CD14-positive monocyte (primary cell): ENCODE results near the gene PDLIM5. TPM values are rescaled to one million over a fixed set of nuclear protein-coding genes. Genes with fewer than 3 reads are reported as not detected.

ENCODE experiments used
- DNase-seq, 3 donors: peaks; one replicate each; pipeline ENCODE4 v3.0.0-alpha.2; 2011 to 2022
- H2AFZ ChIP-seq: 2 replicates; pipeline ENCODE4 v1.6.0; 2012; ENCODE audit warnings: mild to moderate bottlenecking, low read depth, low read length, inconsistent platforms; ENCODE audit not compliant: insufficient read depth, poor library complexity, severe bottlenecking
- H3K27ac ChIP-seq, 2 donors: 1 replicate in 1 of 2; 2 replicates in 1 of 2; pipeline ENCODE4 v1.5.1; 2012 to 2013; ENCODE audit warnings: low read length in 2 of 2, control low read depth in 1 of 2, inconsistent platforms in 1 of 2, low read depth in 1 of 2, mild to moderate bottlenecking in 1 of 2
- H3K27me3 ChIP-seq, 2 donors: one replicate each; pipeline versions ENCODE4 v1.6.0 to v1.6.1; 2011 to 2013; ENCODE audit warnings: low read length in 2 of 2; ENCODE audit not compliant: control insufficient read depth in 2 of 2, insufficient read depth in 2 of 2
- H3K36me3 ChIP-seq, 2 donors: replicated peaks in 1 of 2; 1 replicate in 1 of 2; 2 replicates in 1 of 2; pipeline versions ENCODE4 v1.5.1 to v1.6.1; 2012 to 2013; ENCODE audit warnings: low read length in 2 of 2, control low read depth in 1 of 2, inconsistent platforms in 1 of 2, mild to moderate bottlenecking in 1 of 2; ENCODE audit not compliant: insufficient read depth in 2 of 2, control insufficient read depth in 1 of 2
- H3K4me1 ChIP-seq, 2 donors: 1 replicate in 1 of 2; 2 replicates in 1 of 2; pipeline versions ENCODE4 v1.5.1 to v1.6.1; 2012 to 2013; ENCODE audit warnings: low read length in 2 of 2, control low read depth in 1 of 2, inconsistent platforms in 1 of 2, mild to moderate bottlenecking in 1 of 2, moderate library complexity in 1 of 2; ENCODE audit not compliant: insufficient read depth in 2 of 2, control insufficient read depth in 1 of 2
- H3K4me2 ChIP-seq: replicated peaks from 2 replicates; pipeline ENCODE3; 2012; ENCODE audit warnings: low read length, moderate library complexity, mild to moderate bottlenecking; ENCODE audit not compliant: poor library complexity, severe bottlenecking; ENCODE audit errors: extremely low read depth
- H3K4me3 ChIP-seq, 3 experiments: fragments of 200-600 bp in 1 of 3; sonication (generic) in 1 of 3; replicated peaks in 1 of 3; 1 replicate in 2 of 3; 2 replicates in 1 of 3; pipeline ENCODE4 v1.5.1; 2011 to 2013; ENCODE audit warnings: low read length in 3 of 3, mild to moderate bottlenecking in 3 of 3, control low read depth in 2 of 3, low read depth in 2 of 3, inconsistent platforms in 1 of 3, moderate library complexity in 1 of 3
- H3K79me2 ChIP-seq: 2 replicates; pipeline ENCODE4 v1.6.0; 2012; ENCODE audit warnings: mild to moderate bottlenecking, control low read depth, inconsistent platforms, low read length, moderate library complexity; ENCODE audit not compliant: insufficient read depth
- H3K9ac ChIP-seq: 2 replicates; pipeline ENCODE4 v1.6.0; 2017; ENCODE audit warnings: low read length, mild to moderate bottlenecking; ENCODE audit not compliant: insufficient read depth, poor library complexity, severe bottlenecking
- H3K9me3 ChIP-seq, 2 donors: replicated peaks in 1 of 2; 1 replicate in 1 of 2; 2 replicates in 1 of 2; pipeline versions ENCODE4 v1.5.1 to v1.6.1; 2012 to 2013; ENCODE audit warnings: low read length in 2 of 2, control low read depth in 1 of 2; ENCODE audit not compliant: control insufficient read depth in 1 of 2, insufficient read depth in 1 of 2
- H4K20me1 ChIP-seq: 2 replicates; pipeline ENCODE4 v1.6.0; 2012; ENCODE audit warnings: mild to moderate bottlenecking, low read length, control low read depth, moderate library complexity; ENCODE audit not compliant: insufficient read depth
- H3K27ac Mint-ChIP-seq, 7 donors: one replicate each; pipeline ENCODE4 v1.8.0; 2020; ENCODE audit warnings: mild to moderate bottlenecking in 7 of 7, mixed read lengths in 7 of 7, moderate library complexity in 6 of 7, inconsistent platforms in 2 of 7
- H3K27me3 Mint-ChIP-seq, 3 donors: one replicate each; pipeline ENCODE4 v1.8.0; 2021 to 2022; ENCODE audit warnings: low read depth in 3 of 3, mild to moderate bottlenecking in 3 of 3, mixed read lengths in 3 of 3, moderate library complexity in 3 of 3, inconsistent platforms in 1 of 3
- H3K36me3 Mint-ChIP-seq, 2 donors: one replicate each; pipeline ENCODE4 v1.8.0; 2020; ENCODE audit warnings: mixed read lengths in 2 of 2, inconsistent platforms in 1 of 2, mild to moderate bottlenecking in 1 of 2
- H3K4me1 Mint-ChIP-seq: one replicate; pipeline ENCODE4 v1.8.0; 2020; ENCODE audit warnings: mild to moderate bottlenecking, mixed read lengths
- H3K4me3 Mint-ChIP-seq, 2 donors: one replicate each; pipeline ENCODE4 v1.8.0; 2020; ENCODE audit warnings: mild to moderate bottlenecking in 2 of 2, mixed read lengths in 2 of 2, moderate library complexity in 1 of 2
- H3K9me3 Mint-ChIP-seq, 7 donors: one replicate each; pipeline ENCODE4 v1.8.0; 2020 to 2022; ENCODE audit warnings: mixed read lengths in 7 of 7, mild to moderate bottlenecking in 6 of 7, moderate library complexity in 6 of 7, inconsistent platforms in 2 of 7
- WGBS: methylation state at CpG from one replicate; pipeline ENCODE4 v1.1.5; 2013; ENCODE audit warnings: missing lambda C conversion rate; ENCODE audit not compliant: insufficient coverage; 5-methylcytosine and 5-hydroxymethylcytosine counted together
- intact Hi-C, 2 donors: fragments of 100-400 bp; cut with micrococcal nuclease; formaldehyde crosslinking; loops; one replicate each; pipeline versions ENCODE4 v1.15.0 to v1.15.1; 2023
- polyA plus RNA-seq, 3 donors: library from polyadenylated mRNA; depleted of rRNA in 1 of 3; unstranded in 2 of 3; stranded (reverse) in 1 of 3; fragments of 300-500 nt in 2 of 3; fragments of >200 nt in 1 of 3; fragmentation: Illumina TruSeq in 2 of 3; gene quantifications; 1 replicate in 2 of 3; 2 replicates in 1 of 3; pipeline ENCODE4 v1.2.3, GENCODE V29; 2012 to 2021
- TF ChIP-seq, protein P1 (sequence below): fragments of 200-600 bp; IDR thresholded peaks from one replicate; pipeline ENCODE4 v1.8.0; 2022; ENCODE audit warnings: antibody characterized with exemption, mild to moderate bottlenecking

The PDLIM5 gene
- polyA plus RNA-seq, 3 donors = 75.3 to 105 (median 80.9) TPM

DNA sequence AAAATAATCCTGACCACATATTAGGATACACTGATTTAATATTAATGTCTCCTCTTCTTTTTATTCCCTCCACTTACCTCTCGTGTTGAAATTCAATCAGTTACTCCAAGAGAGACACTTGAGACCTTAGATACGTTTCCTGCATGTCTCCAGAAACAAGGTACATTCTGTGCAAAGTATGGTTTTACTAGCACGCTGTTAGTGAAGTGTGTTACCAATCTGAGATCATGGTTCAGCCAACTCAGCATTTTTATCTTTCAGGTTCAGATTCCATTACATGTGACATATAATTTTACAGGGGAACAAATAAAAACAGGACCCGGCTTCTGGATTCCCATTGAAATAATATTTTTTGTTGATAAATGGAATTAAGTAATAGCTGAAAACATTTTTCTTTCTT, 32.2 kb downstream of the PDLIM5 start:
- no peaks in the 10 kb centered on the region for H3K79me2 ChIP-seq

DNA sequence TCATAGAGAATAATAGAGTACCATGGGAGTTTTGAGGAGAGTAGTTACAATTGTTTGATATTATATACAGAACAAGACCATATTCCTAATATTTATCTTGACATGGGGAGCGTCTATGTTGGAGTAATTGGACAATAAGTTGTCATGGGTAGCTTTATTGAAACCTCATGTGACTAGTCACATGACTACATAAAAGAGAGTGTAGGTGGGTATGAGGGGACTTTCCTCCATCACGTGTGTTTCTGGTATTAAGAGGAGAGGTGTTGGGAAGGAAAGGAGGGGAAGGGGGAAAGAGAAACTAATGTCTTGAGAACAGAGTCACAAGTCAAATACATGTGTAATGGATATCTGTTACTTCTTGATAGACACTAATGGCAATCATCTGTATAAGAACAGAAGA, 33.1 kb downstream of the PDLIM5 start:
- no peak overlapping the region for H2AFZ ChIP-seq
- peak overlapping the region in 1 of 2 donors; percentile 55 for H3K27ac ChIP-seq
- intact Hi-C loops = no loop called here
- no peaks in the 10 kb centered on the region for H3K79me2 ChIP-seq
- no peak overlapping the region for H3K4me2 ChIP-seq
- DNase-seq = peak in 1 of 3 donors; percentile 5
- H3K4me3 ChIP-seq = no peak overlapping the region
- no peak overlapping the region for H3K9ac ChIP-seq
- WGBS = no CpG with 5 or more reads among the region's 2 CpGs
- no peaks in the 10 kb centered on the region for H3K9me3 ChIP-seq
- Mint-ChIP-seq H3K4me3 (no peak overlapping the region), H3K27me3 (peaks cover 0 to 1% (median 0%) of the 10 kb centered on the region in 3 donors), H3K9me3 (peaks cover 0 to 2% (median 0%) of the 10 kb centered on the region in 7 donors), H3K27ac (peak overlapping the region in 5 of 7 donors; percentile 61 to 92 (median 76)), H3K4me1 (peaks cover 24% of the 10 kb centered on the region), H3K36me3 (peaks cover 6% of the 10 kb centered on the region in 2 donors)
- TF ChIP-seq, protein P1, sequence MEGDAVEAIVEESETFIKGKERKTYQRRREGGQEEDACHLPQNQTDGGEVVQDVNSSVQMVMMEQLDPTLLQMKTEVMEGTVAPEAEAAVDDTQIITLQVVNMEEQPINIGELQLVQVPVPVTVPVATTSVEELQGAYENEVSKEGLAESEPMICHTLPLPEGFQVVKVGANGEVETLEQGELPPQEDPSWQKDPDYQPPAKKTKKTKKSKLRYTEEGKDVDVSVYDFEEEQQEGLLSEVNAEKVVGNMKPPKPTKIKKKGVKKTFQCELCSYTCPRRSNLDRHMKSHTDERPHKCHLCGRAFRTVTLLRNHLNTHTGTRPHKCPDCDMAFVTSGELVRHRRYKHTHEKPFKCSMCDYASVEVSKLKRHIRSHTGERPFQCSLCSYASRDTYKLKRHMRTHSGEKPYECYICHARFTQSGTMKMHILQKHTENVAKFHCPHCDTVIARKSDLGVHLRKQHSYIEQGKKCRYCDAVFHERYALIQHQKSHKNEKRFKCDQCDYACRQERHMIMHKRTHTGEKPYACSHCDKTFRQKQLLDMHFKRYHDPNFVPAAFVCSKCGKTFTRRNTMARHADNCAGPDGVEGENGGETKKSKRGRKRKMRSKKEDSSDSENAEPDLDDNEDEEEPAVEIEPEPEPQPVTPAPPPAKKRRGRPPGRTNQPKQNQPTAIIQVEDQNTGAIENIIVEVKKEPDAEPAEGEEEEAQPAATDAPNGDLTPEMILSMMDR = no peak
- peaks cover 11 to 23% of the 10 kb centered on the region in 2 donors for H3K4me1 ChIP-seq
- no peaks in the 10 kb centered on the region for H3K27me3 ChIP-seq
- peaks cover 84% of the 10 kb centered on the region for H4K20me1 ChIP-seq
- no peaks in the 10 kb centered on the region for H3K36me3 ChIP-seq

More for the DNA sequence above, 32.2 kb downstream of the PDLIM5 start:
- Histone ChIP-seq H3K4me3 (no peak overlapping the region), H3K36me3 (no peaks in the 10 kb centered on the region), H4K20me1 (peaks cover 85% of the 10 kb centered on the region), H3K9me3 (no peaks in the 10 kb centered on the region), H2AFZ (no peak overlapping the region), H3K9ac (no peak overlapping the region), H3K27me3 (no peaks in the 10 kb centered on the region), H3K4me1 (peaks cover 11 to 23% of the 10 kb centered on the region in 2 donors), H3K27ac (no peak overlapping the region), H3K4me2 (no peak overlapping the region)
- DNase-seq = no peak
- Mint-ChIP-seq H3K4me3 (no peak overlapping the region), H3K4me1 (peaks cover 24% of the 10 kb centered on the region), H3K36me3 (peaks cover 6 to 9% of the 10 kb centered on the region in 2 donors), H3K27ac (no peak overlapping the region), H3K9me3 (peaks cover 0 to 2% (median 0%) of the 10 kb centered on the region in 7 donors), H3K27me3 (peaks cover 0 to 1% (median 0%) of the 10 kb centered on the region in 3 donors)
- no CpG with 5 or more reads among the region's 4 CpGs for WGBS
- intact Hi-C loops = no loop called here
- TF ChIP-seq, protein P1 = no peak
